Transverse colon (tissue), 4 donors: ENCODE data around the gene SUSD3.

ENCODE experiments used
- CTCF ChIP-seq, 5 experiments: fragments of 200-600 bp in 3 of 5; fragments of 450-650 bp in 2 of 5; sonication (generic) in 3 of 5; IDR thresholded peaks; 1 replicate in 2 of 5; 2 replicates in 3 of 5; pipeline ENCODE4 v1.5.1; 2016 to 2017; ENCODE audit warnings: antibody characterized with exemption in 5 of 5, inconsistent platforms in 3 of 5, mild to moderate bottlenecking in 2 of 5, moderate library complexity in 1 of 5
- EP300 ChIP-seq: sonication (generic); formaldehyde crosslinking; IDR thresholded peaks from one replicate; pipeline ENCODE4 v1.6.1; 2017; ENCODE audit warnings: antibody characterized with exemption, low read depth
- POLR2A ChIP-seq: fragments of 450-650 bp; IDR thresholded peaks from one replicate; pipeline ENCODE4 v1.6.1; 2016; ENCODE audit warnings: antibody characterized with exemption, mild to moderate bottlenecking, moderate library complexity
- POLR2AphosphoS5 ChIP-seq, 3 donors: sonication (generic); formaldehyde crosslinking; IDR thresholded peaks; one replicate each; pipeline ENCODE4 v1.6.1; 2016; ENCODE audit warnings: antibody characterized with exemption in 3 of 3

DNA sequence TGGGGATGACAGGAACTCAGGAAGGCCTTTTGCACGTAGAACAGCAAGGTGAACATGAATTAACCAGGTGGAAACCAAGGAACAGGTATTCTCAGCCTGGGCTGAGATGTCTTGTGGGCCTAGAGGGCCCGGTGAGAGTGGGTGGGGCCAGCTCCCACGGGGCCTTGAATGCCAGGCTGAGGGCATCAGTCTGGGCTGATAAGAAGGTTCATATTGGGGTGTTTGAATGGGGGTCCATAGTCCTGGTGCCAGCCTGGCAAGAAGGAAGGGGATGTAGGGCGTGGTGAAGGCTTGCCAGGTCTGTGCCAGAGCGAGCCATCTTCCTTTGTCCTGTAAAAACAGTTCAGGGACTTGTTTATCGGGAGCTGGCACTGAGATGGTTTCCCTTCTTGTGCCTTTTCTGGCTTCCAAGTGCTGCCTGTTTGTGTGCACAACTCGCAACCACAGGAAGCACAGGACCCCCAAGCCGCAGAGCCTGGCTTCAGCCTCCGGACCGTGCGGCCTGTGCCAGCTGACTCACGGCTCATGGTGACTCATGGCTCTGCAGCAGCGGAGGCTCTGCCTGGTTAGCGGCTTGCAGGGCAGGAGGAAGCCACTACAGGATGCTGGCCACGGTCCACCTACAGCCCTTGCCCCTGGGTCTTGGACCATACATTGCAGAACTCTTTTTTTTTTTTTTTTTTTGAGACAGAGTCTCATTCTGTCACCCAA, 39.9 kb downstream of the SUSD3 start:
- TF ChIP-seq CTCF (IDR thresholded peaks at IDR 0.05) (no peak), POLR2AphosphoS5 (IDR thresholded peaks at IDR 0.05) (peak; percentile 68 to 73 (median 70)), EP300 (no peak), POLR2A (no peak)
